NCI-H69 (cell line): Measurements from ENCODE around the gene GPR3.

Source experiments
- DNase-seq: peaks from one replicate; lab custom pipeline; 2025; lab: John Stamatoyannopoulos, UW

GPR3 gene

GRCh38 chr1:27392096-27392777 lies at the start of gene GPR3:
Gene GPR3, plus strand, starts transcription at chr1:27392622. Its CDS starts 1,177 bp downstream, at chr1:27393799.
- peak; percentile 92 for DNase-seq

DNA sequence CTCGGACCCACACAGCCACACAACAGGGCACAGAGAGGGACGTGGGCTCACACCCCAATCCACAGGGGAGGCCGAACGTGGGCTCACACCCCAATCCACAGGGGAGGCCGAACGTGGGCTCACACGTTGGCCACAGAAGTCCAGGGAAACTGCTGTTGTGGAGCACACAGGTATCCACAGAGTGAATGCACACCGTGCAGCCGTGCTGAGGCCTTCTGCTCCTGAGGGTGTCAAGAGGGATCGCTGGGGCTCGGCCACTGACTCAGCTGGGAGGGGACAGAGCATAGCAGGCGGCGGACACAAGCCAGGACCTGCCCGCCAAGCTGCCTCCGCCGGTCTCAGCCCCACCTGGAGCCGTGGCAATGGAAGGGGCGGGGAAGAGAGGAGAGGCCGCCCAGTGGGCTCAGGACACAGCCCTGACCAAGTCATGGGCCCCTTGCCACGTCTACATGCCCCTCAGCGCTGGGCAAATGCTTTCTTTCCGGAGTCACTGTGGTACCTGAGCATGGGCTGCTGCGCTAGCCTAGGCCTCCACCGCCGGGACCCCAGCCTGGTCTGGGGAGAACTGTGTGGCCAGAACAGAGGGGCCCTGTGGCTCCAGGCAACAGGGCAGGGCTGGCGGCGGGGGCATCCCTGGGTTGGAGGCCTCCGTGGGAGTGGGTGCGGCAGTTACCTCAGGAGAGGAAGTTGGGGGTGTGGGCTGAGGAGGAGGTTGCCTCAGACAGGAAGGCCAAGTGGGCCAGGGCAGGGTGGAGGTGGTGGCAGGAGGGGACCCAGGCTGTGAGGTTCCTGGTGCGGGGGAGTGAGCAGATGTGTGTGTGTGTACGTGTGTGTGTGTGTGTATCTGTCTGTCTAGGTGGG lies 49.4 kb upstream of the GPR3 start:
- DNase-seq, result peak; percentile 81

DNA sequence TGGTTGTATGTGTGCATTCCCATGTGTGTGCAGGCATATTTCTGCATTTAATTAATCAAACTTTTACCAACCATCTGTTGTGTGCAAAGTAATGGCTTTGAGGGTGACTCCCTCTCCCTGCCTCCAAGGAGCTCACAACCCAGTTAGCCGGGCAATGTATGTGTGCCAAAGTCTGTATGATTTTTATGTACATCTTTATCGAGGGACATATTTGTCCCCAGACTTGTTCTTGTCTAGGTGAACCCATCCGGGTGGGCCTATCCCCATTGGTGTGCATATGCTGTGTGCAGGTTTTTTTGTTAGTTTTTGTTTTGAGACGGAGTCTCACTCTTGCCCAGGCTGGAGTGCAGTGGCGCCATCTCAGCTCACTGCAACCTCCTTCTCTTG lies 48.8 kb upstream of the GPR3 start:
- no peak for DNase-seq

GRCh38 chr1:27345272-27345671 lies 47.1 kb upstream of the GPR3 start:
- DNase-seq, result no peak

GRCh38 chr1:27346357-27346756 lies 46.1 kb upstream of the GPR3 start:
- DNase-seq, result no peak

DNA sequence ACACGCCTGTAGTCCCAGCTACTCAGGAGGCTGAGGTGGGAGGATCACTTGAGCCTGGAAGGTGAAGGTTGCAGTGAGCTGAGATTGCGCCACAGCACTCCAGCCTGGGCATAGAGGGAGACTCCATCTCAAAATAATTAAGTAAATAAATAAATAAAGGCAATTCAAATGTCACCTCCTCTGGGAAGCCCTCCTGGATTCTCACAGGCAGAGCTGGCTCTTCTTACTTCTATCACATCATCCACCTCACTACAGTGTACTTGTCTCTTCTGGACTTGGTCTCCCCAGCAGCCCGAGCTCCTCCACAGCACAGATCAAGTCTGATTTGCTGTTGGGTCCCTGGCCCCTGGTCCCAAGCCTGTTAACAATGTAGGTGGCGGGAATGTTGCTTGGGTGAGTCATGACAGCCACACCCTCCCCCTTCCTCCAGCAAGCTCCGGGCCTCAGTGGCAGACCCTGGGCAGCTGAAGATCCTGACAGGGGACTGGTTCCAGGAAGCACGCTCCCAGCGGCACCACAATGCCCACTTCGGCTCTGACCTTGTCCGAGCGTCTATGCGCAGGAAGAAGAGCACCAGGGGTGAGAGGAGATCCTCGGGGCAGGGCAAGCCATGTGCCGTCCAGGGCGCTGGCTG lies 45.3 kb upstream of the GPR3 start:
- DNase-seq, result no peak

DNA sequence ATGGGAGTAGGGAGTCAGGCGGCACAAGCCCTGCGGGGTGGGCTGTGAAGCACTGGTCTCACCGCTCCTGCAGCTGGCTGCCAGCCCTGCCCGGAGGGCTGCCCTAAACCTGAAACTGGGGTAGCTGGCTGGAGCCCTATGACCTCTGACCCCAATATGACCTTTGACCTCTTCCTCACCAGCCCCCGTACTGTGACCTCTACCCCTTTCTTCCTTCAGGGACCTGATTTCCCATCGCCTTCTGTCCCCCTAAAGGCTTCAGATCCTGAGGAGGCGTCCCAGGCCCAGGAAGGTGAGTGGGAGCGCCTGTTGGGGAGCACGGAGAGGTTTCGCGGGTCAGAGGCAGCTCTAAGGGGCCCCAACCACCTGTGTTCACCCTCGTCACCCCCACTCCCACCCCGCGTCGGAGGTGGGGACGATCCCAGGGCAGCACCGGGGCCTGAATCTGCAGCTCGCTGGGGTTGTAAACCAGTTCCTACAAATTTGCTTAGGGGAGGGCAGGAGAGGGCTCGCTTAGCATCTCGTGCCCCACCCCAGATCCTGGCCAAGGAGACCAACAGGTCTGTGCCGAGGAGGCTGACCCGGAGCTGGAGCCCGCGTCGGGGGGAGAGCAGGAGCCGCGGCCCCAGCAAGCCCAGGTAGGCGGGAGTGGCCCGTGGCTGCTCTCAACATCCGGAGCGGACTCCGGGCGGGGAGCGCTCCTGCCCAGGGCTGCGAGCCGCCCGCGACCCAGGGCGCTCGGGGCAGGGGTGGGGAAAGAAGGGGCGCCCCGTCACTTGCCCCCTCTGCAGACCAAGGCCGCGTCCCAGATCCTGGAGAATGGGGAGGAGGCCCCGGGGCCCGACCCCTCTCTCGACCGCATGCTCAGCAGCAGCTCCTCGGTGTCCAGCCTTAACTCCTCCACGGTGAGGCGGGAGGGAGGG lies 43.3 kb upstream of the GPR3 start:
- peak; percentile 87 for DNase-seq

DNA sequence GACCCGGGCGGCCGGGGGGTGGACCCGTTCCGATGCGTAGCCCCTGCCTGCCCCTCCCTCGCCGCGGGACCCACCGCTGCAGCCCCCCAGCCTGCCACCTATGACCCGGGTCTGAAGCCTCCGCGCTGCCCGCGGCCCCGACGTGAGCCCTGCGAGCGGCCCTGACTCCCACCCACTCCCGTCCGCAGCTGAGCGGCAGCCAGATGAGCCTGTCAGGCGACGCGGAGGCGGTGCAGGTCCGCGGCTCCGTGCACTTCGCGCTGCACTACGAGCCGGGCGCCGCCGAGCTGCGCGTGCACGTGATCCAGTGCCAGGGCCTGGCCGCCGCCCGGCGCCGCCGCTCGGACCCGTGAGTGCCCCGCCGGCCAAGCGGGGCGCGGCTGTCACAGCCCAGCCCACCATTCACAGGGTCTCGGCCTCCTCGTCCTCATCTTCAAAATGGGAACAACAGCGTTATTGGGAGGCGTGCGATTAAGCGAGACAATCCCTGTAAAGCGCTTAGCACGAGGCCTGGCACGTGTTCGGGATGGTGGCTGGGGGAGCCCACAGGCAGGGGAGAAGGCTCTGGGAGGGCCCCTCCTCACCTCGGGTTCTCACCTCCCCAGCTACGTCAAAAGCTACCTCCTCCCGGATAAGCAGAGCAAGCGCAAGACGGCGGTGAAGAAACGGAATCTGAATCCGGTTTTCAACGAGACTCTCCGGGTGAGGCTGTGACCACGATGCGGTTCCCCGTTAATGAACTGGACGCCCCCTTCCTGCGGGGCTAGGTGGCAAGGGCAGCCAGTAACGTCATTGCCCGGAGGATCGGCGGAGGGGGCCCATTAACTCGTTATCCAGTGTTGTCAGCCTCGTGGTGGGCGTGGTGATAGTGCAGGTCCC lies 42.4 kb upstream of the GPR3 start:
- peak; percentile 86 for DNase-seq

GRCh38 chr1:27350663-27351540 lies 41.5 kb upstream of the GPR3 start:
- DNase-seq, result no peak

- no peak for DNase-seq
Measured at GRCh38 chr1:27351541-27352107, 40.8 kb upstream of the GPR3 start.

DNA sequence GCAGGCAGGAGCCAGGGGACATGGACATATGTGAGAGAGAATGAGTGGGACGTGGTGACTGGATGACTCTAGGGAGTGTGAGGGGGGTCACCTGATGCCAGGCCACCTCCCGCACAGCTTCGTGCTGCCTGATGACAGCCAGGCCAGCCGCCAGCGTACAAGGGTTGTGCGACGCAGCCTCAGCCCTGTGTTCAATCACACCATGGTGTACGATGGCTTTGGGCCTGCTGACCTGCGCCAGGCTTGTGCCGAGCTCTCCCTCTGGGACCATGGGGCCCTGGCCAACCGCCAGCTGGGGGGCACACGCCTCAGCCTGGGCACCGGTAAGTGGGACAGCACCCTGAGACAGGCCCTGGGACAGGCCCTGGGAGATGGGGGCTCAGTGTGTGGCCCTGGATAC lies 39.3 kb upstream of the GPR3 start:
- no peak for DNase-seq

DNA sequence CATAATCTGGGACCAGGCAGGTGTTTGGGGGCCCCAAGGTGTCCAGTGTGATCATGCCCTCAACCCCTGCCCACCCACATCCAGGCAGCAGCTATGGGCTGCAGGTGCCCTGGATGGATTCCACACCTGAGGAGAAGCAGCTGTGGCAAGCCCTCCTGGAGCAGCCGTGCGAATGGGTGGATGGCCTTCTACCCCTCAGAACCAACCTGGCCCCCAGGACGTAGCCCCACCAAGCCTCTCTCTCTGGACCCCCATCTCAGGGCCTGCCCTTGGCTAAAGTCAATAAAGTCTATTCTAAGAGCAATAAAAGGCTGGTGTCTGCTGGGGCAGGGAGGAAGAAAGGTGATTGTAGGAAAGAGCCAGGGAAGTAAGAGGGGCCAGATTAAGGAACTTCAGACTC lies 38.8 kb upstream of the GPR3 start:
- no peak for DNase-seq

- no peak for DNase-seq
Measured at GRCh38 chr1:27355683-27356082, 36.7 kb upstream of the GPR3 start.

DNA sequence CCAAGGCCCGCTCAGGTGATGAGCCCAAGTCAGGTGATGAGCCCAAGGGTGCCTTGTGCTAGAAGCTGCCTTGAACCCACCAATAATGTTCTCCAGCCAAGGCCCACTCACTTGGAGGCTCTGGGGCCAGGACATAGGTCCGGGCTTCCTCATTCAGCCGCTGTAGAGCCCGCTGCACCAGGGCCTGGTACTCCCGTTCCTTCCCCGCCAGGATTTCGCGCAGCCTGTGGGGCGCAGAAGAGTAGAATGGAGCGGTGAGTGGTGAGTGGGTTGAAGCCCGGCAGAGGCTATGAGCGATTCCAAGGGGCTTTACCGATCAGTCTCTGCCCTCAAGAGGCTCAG lies 36.2 kb upstream of the GPR3 start:
- DNase-seq, result no peak

DNA sequence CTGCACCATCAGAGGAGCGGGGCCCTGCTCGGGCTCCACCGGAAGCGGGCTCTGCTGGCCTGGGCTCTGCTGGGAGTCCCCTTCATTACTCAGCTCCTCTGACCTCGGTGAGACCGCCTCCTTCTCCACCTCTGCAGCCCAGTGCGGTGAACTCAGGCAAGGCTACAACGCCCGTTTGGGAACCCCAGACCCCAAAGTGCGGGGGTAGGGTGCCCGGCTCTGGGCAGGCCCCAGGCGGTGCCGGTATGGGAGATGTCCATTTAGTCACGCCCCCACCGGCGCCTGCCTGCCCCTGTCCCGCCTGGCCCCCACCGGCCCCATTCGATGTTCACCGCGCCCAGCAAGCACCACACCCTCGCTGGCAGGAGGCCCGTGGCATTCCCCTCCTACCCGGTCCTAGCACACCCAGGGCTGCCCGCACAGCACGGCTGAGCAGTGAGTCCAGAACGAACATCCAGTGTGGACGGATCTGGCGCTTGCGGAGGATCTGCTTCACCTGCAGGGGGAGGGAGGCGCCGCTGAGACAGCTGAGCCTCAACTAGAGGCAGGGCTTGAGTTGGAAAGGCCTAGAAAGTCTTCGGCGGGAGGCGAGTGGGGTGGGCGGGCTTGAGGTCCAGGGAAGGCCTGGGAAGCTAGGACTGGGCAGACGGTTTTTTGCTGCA lies 35.7 kb upstream of the GPR3 start:
- DNase-seq, result peak; percentile 28

DNA sequence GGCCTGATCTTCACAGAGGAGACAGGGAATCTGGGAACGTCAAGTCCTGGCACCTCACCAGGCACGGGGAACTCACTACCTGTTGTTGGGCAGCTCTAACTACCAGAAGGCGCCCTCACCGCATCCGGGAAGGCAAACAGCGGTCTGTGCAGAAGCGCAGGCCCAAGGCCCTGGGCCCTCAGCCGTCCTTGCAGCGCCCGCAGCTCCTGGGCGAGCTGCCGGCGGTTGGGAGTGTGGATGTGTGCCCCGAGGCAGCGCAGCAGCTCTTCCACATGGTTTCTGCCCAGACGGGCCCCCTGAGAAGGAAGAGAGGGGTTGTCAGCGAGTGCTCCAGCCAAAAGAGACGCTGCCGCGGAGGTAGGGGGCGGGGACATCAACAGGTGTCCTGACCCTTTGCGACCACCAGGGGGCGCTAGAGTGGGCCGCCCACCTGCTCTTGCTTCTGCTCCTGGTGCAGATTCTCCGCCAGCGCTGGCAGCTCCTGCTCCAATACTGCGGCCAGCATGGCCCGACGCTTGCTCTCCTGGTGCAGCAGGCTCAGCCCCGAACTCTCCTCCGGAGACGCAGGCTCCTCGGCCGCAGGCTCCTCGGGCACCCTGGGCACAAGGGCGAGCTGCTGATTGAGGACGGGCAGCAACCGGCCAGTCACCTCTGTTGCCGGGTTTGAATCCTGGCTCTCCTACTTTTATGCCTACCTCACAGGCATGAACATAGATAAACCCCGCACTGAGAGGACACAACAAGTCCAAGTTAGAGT lies 35.0 kb upstream of the GPR3 start:
- peak; percentile 73 for DNase-seq

- DNase-seq, result no peak
Measured at GRCh38 chr1:27358038-27358927, 34.1 kb upstream of the GPR3 start.
